ENCODE measurements around the gene CHIC2.

- TF ChIP-seq CTCF (IDR thresholded peaks at IDR 0.05), result no peak
- TF ChIP-seq POLR2A (IDR thresholded peaks at IDR 0.05), result no peak
These were observed 578 bp downstream of the CHIC2 start for GRCh38 chr4:54063737-54064316.
